Measurements from ENCODE around the gene CD8A. TPM values are rescaled to one million over a fixed set of nuclear protein-coding genes. Genes with fewer than 3 reads are reported as not detected.
"Not testable (repeated sequence)": the region's sequence is repeated elsewhere in the genome, so short reads cannot be mapped to it uniquely, and the experiment has no call there.

CD8A gene
- total RNA-seq, 1 donor from 2014 or later = 11.3 TPM

- not testable (repeated sequence) for DNase-seq (ENCODE audit: low spot score)
These were observed 55.8 kb downstream of the CD8A start for GRCh38 chr2:86734896-86735295.

Other genes starting within 250 kb of the CD8A start
- 142 TPM for gene CHMP3, start 227.5 kb downstream of the CD8A start, total RNA-seq
- 93.3 TPM for gene RNF103, start 167.0 kb downstream of the CD8A start, total RNA-seq
- 38.0 TPM for gene RMND5A, start 70.6 kb downstream of the CD8A start, total RNA-seq
- gene CD8B, start 71.0 kb upstream of the CD8A start, total RNA-seq = 4.1 TPM
- gene RGPD1, start 151.2 kb upstream of the CD8A start, total RNA-seq = 0.55 TPM
- gene PLGLB1, start 230.9 kb upstream of the CD8A start, total RNA-seq = 6.3 TPM

Measured in mucosa of gallbladder (tissue), 1 donor.